ENCODE results near the gene MUC5AC.
"Not testable (repeated sequence)": the region's sequence is repeated elsewhere in the genome, so short reads cannot be mapped to it uniquely, and the experiment has no call there.

MUC5AC gene

GRCh38 chr11:1162491-1163311, 4.9 kb downstream of the MUC5AC start:
- no peak for DNase-seq

DNA sequence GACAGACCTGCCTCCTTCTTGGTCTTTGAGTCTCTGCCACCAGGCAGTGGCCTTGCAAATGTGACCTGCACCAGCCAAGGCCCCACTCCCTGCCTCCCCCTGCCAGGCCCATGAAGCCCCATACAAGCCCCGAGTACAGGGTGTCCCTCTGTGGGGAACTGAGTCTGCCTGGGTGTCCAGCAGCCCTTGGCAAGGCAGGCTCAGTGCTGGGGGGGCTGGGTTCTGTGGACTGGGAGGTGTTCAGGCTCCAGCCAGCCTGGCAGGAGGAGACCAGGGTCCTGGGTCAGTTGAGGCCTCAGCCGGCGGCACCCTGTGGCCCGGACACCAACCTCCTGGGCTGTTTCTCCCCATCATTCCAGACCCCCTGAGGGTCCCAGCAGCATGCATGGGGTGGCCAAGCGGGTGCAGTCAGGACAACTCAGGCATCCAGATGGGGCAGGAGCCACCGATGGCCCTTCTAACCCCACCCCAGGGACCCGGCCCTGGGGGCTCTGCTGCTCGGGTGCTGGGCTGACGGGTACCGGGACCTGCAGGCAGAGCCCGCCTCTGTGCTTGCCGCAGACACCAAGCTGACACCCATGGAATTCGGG, 5.7 kb downstream of the MUC5AC start:
- no peak for DNase-seq

DNA sequence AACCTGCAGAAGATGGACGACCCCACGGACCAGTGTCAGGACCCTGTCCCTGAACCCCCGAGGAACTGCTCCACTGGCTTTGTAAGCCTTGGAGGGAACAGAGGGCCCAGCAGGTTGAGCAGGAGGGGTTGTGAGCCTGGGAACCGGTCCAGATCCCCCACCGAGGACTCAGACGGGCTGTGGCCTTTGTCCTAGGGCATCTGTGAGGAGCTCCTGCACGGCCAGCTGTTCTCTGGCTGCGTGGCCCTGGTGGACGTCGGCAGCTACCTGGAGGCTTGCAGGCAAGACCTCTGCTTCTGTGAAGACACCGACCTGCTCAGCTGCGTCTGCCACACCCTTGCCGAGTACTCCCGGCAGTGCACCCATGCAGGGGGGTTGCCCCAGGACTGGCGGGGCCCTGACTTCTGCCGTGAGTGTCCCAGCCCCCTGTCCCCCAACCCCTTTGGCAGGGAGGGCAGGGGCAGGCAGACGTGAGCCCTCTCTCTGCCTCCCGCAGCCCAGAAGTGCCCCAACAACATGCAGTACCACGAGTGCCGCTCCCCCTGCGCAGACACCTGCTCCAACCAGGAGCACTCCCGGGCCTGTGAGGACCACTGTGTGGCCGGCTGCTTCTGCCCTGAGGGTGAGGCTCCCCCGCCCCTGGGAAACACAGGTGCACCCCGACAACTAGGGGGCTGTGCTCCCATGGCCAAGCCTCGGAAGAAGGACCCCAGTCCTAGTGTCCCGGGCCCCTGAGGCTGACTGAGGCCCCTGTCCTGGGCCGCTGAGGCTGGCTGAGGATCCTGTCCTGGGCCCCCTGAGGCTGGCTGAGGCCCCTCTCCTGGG, 6.4 kb downstream of the MUC5AC start:
- DNase-seq: no peak

GRCh38 chr11:1164779-1165255, 7.1 kb downstream of the MUC5AC start:
- DNase-seq: not testable (repeated sequence)

GRCh38 chr11:1165256-1166041, 7.7 kb downstream of the MUC5AC start:
- no peak for DNase-seq

DNA sequence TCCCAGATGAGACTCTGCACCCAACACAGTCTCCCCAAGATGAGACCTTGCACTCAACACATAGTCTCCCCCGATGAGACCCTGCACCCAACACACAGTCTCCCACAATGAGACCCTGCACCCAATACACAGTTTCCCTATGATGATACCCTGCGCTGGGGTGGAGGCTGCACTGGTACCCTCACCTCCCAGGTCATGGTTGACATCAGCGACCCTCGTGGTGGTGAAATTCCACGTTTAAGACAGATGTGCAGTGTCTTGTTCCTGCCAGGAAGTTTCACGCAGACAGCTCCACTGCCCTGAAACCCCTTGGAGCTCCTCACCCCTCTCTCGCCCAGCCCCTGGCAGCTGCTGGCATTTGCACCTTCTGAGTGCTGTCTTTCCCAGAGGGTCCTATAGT, 9.5 kb downstream of the MUC5AC start:
- DNase-seq: no peak

DNA sequence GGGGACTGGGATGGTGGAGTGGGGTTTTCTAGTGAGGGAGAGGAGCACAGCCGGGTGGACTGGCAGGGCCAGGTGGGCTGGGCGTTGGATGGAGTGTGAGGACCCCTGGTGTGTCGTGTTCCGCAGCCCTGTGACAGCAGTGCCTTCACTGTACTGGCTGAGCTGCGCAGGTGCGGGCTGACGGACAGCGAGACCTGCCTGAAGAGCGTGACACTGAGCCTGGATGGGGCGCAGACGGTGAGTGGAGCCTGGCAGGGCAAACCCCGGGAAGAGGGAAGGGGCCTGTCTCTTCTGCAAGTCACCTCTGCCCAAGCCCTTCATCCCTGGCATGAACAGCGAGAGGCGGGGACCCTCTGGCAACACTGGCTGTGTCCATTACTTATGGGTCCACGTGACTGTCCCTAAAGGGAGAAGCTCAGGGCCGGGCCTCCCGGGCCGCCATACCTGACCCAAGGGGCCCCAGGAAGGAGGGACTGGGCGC, 10.0 kb downstream of the MUC5AC start:
- no peak for DNase-seq

DNA sequence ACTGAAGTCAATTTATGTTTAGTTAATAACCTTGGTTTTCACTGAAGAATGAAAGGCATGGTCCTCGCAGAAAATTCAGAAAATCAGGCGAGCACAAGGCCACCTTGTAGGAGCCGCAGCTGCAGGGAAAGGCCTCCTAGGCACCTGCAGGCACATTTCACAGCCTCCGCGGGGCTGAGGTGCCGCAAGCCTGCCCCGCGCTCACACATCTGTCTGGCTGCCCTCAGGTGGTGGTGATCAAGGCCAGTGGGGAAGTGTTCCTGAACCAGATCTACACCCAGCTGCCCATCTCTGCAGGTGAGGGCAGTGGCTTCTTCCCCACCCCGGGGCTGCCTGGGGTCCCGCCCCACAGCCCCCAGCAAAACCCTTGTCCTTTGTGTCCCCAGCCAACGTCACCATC, 10.5 kb downstream of the MUC5AC start:
- no peak for DNase-seq

DNA sequence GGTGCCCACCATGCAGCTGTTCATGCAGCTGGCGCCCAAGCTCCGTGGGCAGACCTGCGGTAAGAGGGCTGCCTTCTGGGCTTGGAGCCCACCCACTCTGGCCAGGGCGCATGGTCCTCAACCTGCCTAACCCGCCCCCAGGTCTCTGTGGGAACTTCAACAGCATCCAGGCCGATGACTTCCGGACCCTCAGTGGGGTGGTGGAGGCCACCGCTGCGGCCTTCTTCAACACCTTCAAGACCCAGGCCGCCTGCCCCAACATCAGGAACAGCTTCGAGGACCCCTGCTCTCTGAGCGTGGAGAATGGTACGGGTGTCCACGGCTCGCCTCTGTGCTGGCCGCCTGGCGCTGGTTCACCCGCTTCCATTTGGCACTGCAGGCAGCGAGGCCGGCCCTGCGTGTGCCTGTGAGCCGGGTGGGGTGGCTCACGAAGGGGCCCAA, 11.0 kb downstream of the MUC5AC start:
- DNase-seq: no peak

GRCh38 chr11:1171223-1171984, 13.7 kb downstream of the MUC5AC start:
- DNase-seq: no peak

- no peak for DNase-seq
These were observed 14.4 kb downstream of the MUC5AC start for GRCh38 chr11:1171985-1172728.

GRCh38 chr11:1172729-1173117, 15.0 kb downstream of the MUC5AC start:
- no peak for DNase-seq

GRCh38 chr11:1173396-1173795, 15.6 kb downstream of the MUC5AC start:
- not testable (repeated sequence) for DNase-seq

DNA sequence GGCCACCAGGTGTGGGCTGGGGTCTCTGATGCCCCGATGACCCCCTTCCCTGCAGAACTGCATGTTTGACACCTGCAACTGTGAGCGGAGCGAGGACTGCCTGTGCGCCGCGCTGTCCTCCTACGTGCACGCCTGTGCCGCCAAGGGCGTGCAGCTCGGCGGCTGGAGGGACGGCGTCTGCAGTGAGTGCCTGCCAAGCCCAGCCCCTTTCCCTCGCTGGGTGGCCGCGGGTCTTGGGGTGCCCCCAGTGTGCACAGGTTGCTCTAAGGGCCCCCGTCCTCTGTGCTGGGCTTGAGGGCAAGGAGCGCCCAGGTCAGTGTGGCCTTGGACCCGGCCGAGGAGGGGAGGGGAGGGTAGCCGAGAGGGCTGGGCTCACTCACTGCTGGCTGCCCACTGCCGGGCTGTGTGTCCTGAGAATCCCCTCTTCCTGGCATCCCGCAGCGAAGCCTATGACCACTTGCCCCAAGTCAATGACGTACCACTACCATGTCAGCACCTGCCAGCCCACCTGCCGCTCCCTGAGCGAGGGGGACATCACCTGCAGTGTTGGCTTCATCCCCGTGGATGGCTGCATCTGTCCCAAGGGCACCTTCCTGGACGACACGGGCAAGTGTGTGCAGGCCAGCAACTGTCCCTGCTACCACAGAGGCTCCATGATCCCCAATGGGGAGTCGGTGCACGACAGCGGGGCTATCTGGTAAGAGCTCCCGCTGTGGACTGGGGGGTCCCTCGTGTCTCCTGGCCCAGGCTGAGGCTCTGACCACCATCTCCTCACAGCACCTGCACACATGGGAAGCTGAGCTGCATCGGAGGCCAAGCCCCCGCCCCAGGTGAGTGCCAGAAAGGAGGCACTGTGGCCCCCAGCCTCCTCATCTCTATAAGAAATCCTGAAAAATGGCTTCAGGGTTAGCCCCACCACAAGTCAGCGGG, 17.0 kb downstream of the MUC5AC start:
- no peak for DNase-seq

- DNase-seq: no peak
These were observed 17.9 kb downstream of the MUC5AC start for GRCh38 chr11:1175461-1176223.

DNA sequence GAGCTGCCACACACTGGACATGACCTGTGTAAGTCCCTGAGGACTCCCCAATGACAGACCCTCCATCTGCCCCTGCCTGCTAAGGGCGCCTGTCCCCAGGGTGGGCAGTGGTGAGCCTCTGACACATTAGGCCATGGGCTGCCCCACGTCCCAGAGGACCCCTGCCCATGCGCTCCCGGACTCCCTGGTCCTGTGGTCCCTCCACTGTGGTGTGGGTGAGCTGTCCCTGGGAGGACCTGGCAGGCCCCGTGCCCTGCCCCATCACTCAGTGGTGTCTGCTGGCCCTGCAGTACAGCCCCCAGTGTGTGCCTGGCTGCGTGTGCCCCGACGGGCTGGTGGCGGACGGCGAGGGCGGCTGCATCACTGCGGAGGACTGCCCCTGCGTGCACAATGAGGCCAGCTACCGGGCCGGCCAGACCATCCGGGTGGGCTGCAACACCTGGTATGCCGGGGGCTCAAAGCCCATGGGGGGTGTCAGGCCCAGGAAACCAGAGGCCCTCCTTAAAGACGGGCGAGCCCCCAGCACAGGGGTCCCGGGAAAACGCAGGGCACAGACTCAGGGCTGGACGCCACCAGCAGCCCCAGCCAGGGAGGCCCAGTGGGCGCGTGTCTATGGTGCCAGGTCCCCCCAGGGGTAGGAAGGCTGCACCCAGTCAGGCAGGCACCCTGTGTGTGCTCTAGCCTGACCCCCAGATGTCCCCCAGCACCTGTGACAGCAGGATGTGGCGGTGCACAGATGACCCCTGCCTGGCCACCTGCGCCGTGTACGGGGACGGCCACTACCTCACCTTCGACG, 18.7 kb downstream of the MUC5AC start:
- DNase-seq: no peak

- DNase-seq: no peak
These were observed 19.4 kb downstream of the MUC5AC start for GRCh38 chr11:1177020-1177770.

GRCh38 chr11:1177771-1178090, 20.0 kb downstream of the MUC5AC start:
- no peak for DNase-seq

Measured in CD4-positive, alpha-beta T cell treated with Interleukin-4 for 4 hours (primary cell).